ENCODE data around the gene DHRS2.

DNA sequence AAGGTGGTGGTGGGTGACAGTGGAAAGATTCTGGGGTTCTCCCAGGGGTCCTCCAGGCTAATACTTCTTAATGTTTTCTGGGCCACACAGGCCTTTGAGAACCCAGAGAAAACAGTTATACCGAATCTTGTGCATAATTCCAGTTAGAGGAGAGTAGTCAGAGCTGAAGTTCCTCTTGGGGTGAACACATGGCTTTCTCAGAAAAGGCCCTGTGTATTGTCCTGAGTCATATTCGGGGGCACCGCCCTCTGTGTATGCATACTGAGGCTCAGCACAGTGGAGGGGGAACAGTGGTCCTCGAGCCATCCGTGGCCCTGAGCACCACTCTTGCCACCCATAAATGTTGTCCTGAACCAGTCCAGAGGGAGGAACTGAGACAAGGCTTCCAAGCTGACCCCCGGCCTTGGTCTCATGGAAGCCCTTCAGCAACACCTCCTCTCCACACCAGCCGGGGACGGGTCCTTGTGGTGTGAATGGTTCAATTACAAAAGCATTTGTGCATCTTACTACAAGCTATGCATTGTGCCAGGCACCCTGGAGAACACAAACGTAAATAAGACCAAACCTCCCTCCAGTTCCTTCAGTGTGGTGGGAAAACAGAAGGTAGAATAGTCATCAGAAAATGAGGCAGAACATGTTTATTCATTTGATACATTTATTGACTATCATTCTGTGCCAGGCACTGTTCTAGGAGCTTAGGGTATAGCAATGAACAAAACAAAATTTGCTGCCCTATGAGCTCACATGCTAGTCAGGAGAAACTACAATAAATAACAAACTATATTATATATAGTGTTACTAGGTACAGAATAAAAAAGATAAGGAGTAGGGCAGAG is 9.9 kb downstream of the DHRS2 start:
- TF ChIP-seq, protein P1, sequence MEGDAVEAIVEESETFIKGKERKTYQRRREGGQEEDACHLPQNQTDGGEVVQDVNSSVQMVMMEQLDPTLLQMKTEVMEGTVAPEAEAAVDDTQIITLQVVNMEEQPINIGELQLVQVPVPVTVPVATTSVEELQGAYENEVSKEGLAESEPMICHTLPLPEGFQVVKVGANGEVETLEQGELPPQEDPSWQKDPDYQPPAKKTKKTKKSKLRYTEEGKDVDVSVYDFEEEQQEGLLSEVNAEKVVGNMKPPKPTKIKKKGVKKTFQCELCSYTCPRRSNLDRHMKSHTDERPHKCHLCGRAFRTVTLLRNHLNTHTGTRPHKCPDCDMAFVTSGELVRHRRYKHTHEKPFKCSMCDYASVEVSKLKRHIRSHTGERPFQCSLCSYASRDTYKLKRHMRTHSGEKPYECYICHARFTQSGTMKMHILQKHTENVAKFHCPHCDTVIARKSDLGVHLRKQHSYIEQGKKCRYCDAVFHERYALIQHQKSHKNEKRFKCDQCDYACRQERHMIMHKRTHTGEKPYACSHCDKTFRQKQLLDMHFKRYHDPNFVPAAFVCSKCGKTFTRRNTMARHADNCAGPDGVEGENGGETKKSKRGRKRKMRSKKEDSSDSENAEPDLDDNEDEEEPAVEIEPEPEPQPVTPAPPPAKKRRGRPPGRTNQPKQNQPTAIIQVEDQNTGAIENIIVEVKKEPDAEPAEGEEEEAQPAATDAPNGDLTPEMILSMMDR (IDR thresholded peaks at IDR 0.05): no peak
- TF ChIP-seq EP300 (IDR thresholded peaks at IDR 0.05): no peak
- no peak for TF ChIP-seq POLR2A (IDR thresholded peaks at IDR 0.05)
- TF ChIP-seq POLR2AphosphoS5 (IDR thresholded peaks at IDR 0.05): no peak
